Immature natural killer cell (primary cell): ENCODE results near the gene APOE. TPM values are rescaled to one million over a fixed set of nuclear protein-coding genes. Genes with fewer than 3 reads are reported as not detected.
A peak's percentile ranks its signal among the peaks of the same experiment; 100 is the strongest.
"Not testable (repeated sequence)": the region's sequence is repeated elsewhere in the genome, so short reads cannot be mapped to it uniquely, and the experiment has no call there.

ENCODE experiments used
- DNase-seq, 3 donors: peaks; one replicate each; pipeline ENCODE4 v3.0.0; 2022; ENCODE audit warnings: mixed read lengths in 1 of 3
- H3K27ac Mint-ChIP-seq, 6 donors: one replicate each; pipeline ENCODE4 v1.8.0; 2020; ENCODE audit warnings: mixed read lengths in 6 of 6, mild to moderate bottlenecking in 5 of 6, inconsistent platforms in 4 of 6, moderate library complexity in 3 of 6
- H3K27me3 Mint-ChIP-seq, 3 donors: one replicate each; pipeline ENCODE4 v1.8.0; 2020 to 2021; ENCODE audit warnings: low read depth in 3 of 3, mild to moderate bottlenecking in 3 of 3, mixed read lengths in 3 of 3, moderate library complexity in 3 of 3, inconsistent platforms in 1 of 3
- H3K36me3 Mint-ChIP-seq, 3 donors: one replicate each; pipeline ENCODE4 v1.8.0; 2020; ENCODE audit warnings: mixed read lengths in 3 of 3, inconsistent platforms in 2 of 3, mild to moderate bottlenecking in 2 of 3
- H3K4me1 Mint-ChIP-seq, 2 donors: one replicate each; pipeline ENCODE4 v1.8.0; 2020; ENCODE audit warnings: inconsistent platforms in 2 of 2, mild to moderate bottlenecking in 2 of 2, mixed read lengths in 2 of 2, moderate library complexity in 1 of 2
- H3K4me3 Mint-ChIP-seq, 5 donors: one replicate each; pipeline ENCODE4 v1.8.0; 2020; ENCODE audit warnings: mild to moderate bottlenecking in 5 of 5, mixed read lengths in 5 of 5, inconsistent platforms in 3 of 5, moderate library complexity in 3 of 5
- H3K9me3 Mint-ChIP-seq, 6 donors: one replicate each; pipeline ENCODE4 v1.8.0; 2020; ENCODE audit warnings: mild to moderate bottlenecking in 6 of 6, mixed read lengths in 6 of 6, inconsistent platforms in 4 of 6, moderate library complexity in 3 of 6
- polyA plus RNA-seq, 3 donors: library from polyadenylated mRNA; unstranded; fragments of 300-500 nt; fragmentation: Illumina TruSeq; gene quantifications; one replicate each; pipeline ENCODE4 v1.2.3, GENCODE V29; 2021

Gene APOE
- polyA plus RNA-seq, 3 donors from 2014 or later: not detected

DNA sequence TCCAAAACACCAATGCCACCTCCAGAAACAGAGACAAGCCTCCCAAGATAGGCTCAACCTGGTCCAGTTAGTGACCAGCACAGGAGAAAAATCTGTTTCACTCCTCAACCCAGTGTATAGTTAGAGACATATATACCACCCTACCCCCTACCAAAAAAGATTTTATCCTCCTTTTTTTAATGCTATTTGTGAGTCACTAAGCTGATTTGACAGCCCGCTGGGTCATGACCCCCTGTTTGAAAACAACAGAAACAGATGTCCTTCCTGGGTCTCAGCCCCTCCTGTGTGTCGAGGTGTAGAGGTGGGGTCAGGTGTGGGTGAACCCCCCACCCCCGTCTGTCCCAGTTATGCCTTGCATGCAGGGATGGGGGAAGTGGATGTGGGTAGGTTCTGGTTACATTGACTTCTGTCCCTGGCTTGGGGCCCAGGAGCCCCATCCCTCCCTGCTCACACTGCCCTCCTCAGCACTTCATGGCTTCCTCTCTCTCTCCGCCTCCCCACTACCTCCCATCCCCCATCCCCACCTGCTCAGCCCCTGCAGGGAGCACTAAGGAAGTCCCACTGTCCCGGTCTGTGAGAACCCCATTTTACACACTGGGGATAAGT lies 28.6 kb upstream of the APOE start:
- H3K9me3 Mint-ChIP-seq: no peaks in the 10 kb centered on the region
- H3K4me1 Mint-ChIP-seq: no peaks in the 10 kb centered on the region
- no peak for DNase-seq
- no peak overlapping the region for H3K27ac Mint-ChIP-seq
- peaks cover 0 to 2% (median 2%) of the 10 kb centered on the region in 3 donors for H3K27me3 Mint-ChIP-seq
- no peaks in the 10 kb centered on the region for H3K36me3 Mint-ChIP-seq
- no peak overlapping the region for H3K4me3 Mint-ChIP-seq

DNA sequence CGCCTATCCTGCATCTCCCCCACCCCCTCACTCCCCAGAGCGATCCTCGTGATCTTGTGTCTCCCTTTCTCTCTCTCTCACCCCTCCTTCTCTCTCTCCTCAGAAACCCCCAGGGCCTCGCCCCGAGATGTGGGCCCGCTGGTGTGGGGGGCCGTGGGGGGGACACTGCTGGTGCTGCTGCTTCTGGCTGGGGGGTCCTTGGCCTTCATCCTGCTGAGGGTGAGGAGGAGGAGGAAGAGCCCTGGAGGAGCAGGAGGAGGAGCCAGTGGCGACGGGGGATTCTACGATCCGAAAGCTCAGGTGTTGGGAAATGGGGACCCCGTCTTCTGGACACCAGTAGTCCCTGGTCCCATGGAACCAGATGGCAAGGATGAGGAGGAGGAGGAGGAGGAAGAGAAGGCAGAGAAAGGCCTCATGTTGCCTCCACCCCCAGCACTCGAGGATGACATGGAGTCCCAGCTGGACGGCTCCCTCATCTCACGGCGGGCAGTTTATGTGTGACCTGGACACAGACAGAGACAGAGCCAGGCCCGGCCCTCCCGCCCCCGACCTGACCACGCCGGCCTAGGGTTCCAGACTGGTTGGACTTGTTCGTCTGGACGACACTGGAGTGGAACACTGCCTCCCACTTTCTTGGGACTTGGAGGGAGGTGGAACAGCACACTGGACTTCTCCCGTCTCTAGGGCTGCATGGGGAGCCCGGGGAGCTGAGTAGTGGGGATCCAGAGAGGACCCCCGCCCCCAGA lies 27.3 kb upstream of the APOE start:
- Mint-ChIP-seq H3K4me1 (no peaks in the 10 kb centered on the region), H3K4me3 (no peak overlapping the region), H3K9me3 (no peaks in the 10 kb centered on the region), H3K27ac (no peak overlapping the region), H3K27me3 (peaks cover 0 to 2% (median 2%) of the 10 kb centered on the region in 3 donors), H3K36me3 (no peaks in the 10 kb centered on the region)
- DNase-seq: no peak

DNA sequence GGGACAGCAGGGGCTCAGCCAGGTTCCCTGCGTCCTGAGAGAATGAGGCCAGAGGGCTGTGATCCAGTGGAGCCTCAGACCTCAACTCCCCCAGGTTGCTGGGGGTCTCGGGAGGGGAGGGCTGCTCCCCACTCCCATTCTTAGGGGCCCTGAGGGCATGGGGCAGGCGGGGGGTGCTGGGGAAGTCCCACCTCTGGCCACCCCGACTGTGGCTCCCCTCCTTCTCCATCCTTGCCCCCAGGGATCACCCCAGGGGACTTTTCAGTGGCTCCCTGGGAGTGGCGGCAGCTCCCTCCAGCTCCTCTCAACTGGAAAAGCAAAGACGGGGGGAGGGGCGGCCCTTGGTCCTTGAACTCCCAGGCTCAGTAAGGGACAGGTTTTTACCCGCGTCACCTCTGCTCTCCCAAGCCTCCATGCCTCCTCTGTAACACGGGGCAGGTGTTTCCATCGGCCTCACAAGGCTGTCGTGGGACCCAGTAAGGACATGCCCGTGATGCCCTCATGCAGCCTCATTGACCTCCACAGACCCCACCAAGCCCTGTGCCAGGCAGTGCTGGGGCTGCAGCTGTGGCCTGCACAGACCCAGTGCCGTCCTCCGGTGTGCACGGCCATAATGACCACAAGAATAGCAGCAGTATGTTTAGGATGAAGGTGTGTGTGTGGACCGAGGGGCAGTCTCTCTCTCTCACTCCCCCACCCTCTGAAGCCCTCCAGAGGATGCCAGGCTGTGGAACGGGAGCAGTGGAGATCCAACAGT lies 26.1 kb upstream of the APOE start:
- H3K4me1 Mint-ChIP-seq: no peaks in the 10 kb centered on the region
- DNase-seq: no peak
- H3K36me3 Mint-ChIP-seq: no peaks in the 10 kb centered on the region
- H3K4me3 Mint-ChIP-seq: no peak overlapping the region
- H3K27ac Mint-ChIP-seq: no peak overlapping the region
- H3K9me3 Mint-ChIP-seq: no peaks in the 10 kb centered on the region
- H3K27me3 Mint-ChIP-seq: peaks cover 0 to 3% (median 2%) of the 10 kb centered on the region in 3 donors

DNA sequence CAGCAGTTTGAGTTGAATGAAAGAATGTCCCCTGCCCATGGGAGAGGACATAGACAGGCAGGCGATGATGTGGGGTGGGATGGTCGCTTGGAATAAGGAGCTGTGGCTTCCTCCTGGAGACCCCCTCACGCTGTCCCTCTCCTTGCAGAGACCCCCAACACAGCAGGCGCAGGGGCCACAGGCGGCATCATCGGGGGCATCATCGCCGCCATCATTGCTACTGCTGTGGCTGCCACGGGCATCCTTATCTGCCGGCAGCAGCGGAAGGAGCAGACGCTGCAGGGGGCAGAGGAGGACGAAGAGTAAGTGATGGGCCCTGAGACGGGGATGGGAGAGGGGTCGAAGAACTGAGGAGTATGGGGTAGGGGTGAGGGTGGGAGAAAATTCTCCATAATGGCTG lies 23.5 kb upstream of the APOE start:
- H3K36me3 Mint-ChIP-seq: no peaks in the 10 kb centered on the region
- no peaks in the 10 kb centered on the region for H3K9me3 Mint-ChIP-seq
- peaks cover 0 to 3% (median 0%) of the 10 kb centered on the region in 3 donors for H3K27me3 Mint-ChIP-seq
- H3K4me1 Mint-ChIP-seq: no peaks in the 10 kb centered on the region
- no peak overlapping the region for H3K4me3 Mint-ChIP-seq
- H3K27ac Mint-ChIP-seq: no peak overlapping the region
- no peak for DNase-seq

DNA sequence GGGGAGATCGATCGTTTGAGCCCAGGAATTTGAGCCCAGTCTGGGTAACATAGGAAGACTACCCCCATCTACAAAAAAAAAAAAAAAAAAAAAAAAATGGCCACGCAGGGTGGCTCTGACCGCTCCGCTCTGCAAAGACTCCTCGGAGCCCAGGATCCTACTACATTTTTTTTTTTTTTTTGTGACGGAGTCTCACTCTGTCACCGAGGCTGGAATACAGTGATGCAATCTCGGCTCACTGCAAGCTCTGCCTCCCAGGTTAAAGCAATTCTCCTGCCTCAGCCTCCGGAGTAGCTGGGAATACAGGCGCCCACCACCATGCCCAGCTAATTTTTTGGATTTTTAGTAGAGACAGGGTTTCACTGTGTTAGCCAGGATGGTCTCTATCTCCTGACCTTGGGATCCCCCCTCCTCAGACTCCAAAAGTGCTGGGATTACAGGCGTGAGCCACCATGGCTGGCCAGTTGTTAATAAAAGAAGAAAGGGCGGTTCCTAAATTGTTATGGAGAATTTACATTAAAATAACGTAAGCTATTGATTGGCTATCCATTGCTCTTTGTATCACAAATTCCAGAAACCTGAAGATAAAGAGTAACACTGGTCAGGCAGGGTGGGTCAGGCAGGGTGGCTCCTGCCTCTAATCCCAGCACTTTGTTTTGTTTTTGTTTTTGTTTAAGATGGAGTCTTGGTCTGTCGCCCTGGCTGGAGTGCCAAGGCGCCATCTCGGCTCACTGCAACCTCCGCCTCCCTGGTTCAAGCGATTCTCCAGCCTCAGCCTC lies 22.8 kb upstream of the APOE start:
- not testable (repeated sequence) for H3K9me3 Mint-ChIP-seq, DNase-seq, H3K36me3 Mint-ChIP-seq, H3K27ac Mint-ChIP-seq, H3K27me3 Mint-ChIP-seq, H3K4me1 Mint-ChIP-seq, H3K4me3 Mint-ChIP-seq

DNA sequence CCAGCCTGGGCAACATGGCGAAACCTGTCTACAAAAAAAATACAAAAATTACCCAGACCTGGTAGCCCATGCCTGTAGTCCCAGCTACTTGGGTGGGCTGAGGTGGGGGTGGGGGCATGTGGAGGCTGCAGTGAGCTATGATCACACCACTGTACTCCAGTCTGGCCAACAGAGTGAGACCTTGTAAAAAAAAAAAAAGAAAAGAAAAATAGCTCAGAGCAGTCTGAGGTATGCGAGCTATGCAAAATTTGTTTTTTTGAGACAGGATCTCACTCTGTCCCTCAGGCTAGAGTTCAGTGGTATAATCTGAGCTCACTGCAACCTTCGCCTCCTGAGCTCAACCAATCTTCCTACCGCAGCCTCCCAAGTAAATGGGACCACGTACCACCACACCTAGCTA lies 21.7 kb upstream of the APOE start:
- no peak overlapping the region for H3K27ac Mint-ChIP-seq
- H3K36me3 Mint-ChIP-seq: no peaks in the 10 kb centered on the region
- peaks cover 0 to 3% (median 0%) of the 10 kb centered on the region in 3 donors for H3K27me3 Mint-ChIP-seq
- H3K4me3 Mint-ChIP-seq: no peak overlapping the region
- H3K4me1 Mint-ChIP-seq: peaks cover 1 to 3% of the 10 kb centered on the region in 2 donors
- DNase-seq: no peak
- no peaks in the 10 kb centered on the region for H3K9me3 Mint-ChIP-seq

DNA sequence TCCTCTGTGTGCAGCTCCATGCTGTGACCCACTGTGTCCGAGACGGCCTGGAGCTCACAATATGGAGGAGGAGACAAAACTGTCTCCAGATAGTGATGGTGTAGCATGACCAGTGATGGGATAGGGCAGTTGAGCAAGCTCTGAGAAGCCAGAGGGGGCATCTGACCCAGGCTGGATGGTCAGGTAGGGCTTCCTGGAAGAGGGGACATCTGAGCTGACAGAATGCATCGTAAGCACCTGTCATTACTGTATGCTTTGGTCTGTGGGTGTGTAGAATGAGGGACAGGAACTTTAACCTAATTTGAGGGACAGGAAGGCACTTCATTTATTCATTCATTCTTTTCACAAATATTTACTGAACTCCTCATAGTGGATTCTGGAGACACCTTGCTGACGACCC lies 21.0 kb upstream of the APOE start:
- DNase-seq: no peak
- H3K36me3 Mint-ChIP-seq: no peaks in the 10 kb centered on the region
- H3K27ac Mint-ChIP-seq: no peak overlapping the region
- H3K4me1 Mint-ChIP-seq: peaks cover 6% of the 10 kb centered on the region in 2 donors
- H3K27me3 Mint-ChIP-seq: peaks cover 0 to 3% (median 0%) of the 10 kb centered on the region in 3 donors
- H3K4me3 Mint-ChIP-seq: no peak overlapping the region
- no peaks in the 10 kb centered on the region for H3K9me3 Mint-ChIP-seq

DNA sequence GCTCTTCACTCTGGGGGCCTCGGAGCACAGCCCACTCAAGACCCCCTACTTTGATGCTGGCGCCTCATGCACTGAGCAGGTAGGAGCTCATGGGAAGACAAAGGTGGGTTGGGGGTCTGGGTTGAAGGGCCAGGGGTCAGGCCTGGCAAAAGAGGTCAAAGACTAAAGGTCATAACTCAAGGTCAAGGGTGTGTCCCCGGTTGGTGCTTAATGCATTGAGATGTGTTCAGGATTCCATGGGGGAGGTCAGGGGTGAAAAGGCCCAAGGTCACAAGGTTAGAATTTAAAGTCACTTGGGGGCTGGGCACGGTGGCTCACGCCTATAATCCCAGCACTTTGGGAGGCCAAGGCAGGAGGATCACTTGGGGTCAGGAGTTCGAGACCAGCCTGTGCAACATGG lies 19.5 kb upstream of the APOE start:
- Mint-ChIP-seq H3K9me3 (no peaks in the 10 kb centered on the region), H3K27me3 (peaks cover 5 to 10% (median 8%) of the 10 kb centered on the region in 3 donors), H3K4me3 (no peak overlapping the region), H3K36me3 (no peaks in the 10 kb centered on the region), H3K27ac (no peak overlapping the region), H3K4me1 (peaks cover 12 to 13% of the 10 kb centered on the region in 2 donors)
- no peak for DNase-seq

DNA sequence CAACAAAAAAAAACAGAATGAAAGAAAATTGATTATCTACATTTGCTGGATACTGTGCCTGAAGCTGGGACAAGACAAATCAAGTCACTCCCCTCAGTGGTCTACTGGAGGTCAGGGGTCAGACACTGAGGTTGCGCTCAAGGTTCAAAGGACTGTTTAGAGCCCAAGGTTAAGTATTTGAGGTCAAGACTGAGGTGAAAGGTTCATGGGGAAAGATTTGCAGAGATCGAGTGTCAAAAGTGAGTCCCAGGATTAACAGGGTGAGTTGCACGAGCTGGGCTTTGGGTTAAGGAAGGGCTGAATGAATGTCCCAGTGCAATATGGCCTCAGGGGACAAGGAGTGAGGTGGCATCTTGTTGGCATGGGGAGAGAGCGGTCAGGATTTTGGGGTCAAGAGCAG lies 17.9 kb upstream of the APOE start:
- peak overlapping the region in 4 of 5 donors; percentile 2 to 18 (median 12) for H3K4me3 Mint-ChIP-seq
- H3K27ac Mint-ChIP-seq: peak overlapping the region in 1 of 6 donors; percentile 71
- DNase-seq: no peak
- no peaks in the 10 kb centered on the region for H3K9me3 Mint-ChIP-seq
- peaks cover 23 to 26% of the 10 kb centered on the region in 2 donors for H3K4me1 Mint-ChIP-seq
- H3K36me3 Mint-ChIP-seq: peaks cover 0 to 1% (median 0%) of the 10 kb centered on the region in 3 donors
- H3K27me3 Mint-ChIP-seq: peaks cover 5 to 10% (median 6%) of the 10 kb centered on the region in 3 donors

DNA sequence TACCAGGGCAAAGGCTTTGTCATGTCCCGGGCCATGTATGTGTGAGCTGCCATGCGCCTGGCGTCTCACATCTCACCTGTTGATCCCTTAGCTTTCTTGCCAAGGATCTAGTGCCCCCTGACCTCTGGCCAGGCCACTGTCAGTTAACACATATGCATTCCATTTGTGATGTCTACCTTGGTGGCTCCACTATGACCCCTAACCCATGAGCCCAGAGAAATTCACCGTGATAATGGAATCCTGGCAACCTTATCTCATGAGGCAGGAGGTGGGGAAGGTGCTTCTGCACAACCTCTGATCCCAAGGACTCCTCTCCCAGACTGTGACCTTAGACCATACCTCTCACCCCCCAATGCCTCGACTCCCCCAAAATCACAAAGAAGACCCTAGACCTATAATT lies 17.3 kb upstream of the APOE start:
- H3K9me3 Mint-ChIP-seq, H3K36me3 Mint-ChIP-seq, DNase-seq, H3K27ac Mint-ChIP-seq: not testable (repeated sequence)
- Mint-ChIP-seq H3K4me3 (peak overlapping the region in 2 of 5 donors; percentile 24 to 29), H3K27me3 (peaks cover 5 to 10% (median 6%) of the 10 kb centered on the region in 3 donors), H3K4me1 (peaks cover 29 to 33% of the 10 kb centered on the region in 2 donors)

DNA sequence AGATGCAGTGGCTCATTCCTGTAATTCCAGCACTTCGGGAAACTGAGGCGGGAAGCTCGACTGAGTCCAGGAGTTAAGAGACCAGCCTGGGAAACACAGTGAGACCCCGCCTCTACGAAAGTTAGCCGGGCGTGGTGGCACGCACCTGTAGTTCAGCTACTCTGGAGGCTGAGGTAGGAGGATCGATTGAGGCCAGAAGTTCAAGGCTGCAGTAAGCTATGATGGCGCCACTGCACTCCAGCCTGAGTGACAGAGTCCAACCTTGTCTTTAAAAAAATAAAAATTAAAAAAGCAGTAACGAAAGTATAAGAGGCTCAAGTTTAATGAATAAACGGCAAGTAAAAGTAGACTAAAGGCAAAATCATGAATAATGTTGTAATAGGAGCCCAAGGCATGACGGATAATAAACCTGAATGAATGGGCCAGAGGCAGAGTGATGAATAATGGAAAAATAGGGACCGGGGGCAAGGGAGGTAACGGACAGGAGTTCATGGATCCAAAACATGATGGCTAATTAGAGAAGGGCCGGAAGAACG lies 15.7 kb upstream of the APOE start:
- no peaks in the 10 kb centered on the region for H3K9me3 Mint-ChIP-seq
- peaks cover 29 to 33% of the 10 kb centered on the region in 2 donors for H3K4me1 Mint-ChIP-seq
- peak overlapping the region; percentile 85 to 97 (median 93) for H3K27ac Mint-ChIP-seq
- no peak for DNase-seq
- peaks cover 0 to 11% (median 2%) of the 10 kb centered on the region in 3 donors for H3K36me3 Mint-ChIP-seq
- H3K27me3 Mint-ChIP-seq: peaks cover 5 to 12% (median 7%) of the 10 kb centered on the region in 3 donors
- H3K4me3 Mint-ChIP-seq: peak overlapping the region; percentile 84 to 91 (median 89)

DNA sequence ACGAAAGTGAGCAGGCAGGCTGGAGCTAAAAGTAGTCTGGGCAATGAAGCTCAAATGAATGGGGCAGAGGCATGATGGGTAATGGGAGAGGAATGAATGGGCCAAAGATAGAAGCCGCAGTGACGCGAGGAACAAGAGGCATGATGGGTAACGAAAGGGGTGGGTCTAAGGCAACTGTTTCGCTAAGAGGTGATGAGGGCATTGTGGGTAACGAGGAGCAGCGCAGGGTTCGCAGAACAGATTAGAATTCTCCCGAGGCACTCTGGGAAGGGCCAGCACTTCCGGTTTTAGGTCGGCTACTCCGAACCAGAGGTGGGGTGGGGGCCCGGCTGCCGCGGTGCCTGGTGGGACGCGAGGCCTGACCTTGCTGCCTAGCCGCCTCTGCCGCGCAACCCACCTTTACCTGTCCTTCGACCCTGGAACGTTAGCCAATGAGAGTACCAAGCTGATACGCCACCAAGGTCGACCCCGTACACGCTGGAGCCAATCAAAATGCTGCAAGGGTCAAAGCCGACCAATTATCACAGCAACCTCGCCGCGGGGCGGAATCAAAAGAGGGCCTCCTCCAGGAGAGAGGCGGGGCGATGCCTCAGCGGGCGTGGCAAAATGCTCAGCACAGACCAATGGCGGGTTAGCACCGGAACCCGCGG lies 15.1 kb upstream of the APOE start:
- Mint-ChIP-seq H3K9me3 (no peaks in the 10 kb centered on the region), H3K27ac (peak overlapping the region; percentile 85 to 97 (median 93)), H3K27me3 (peaks cover 5 to 13% (median 7%) of the 10 kb centered on the region in 3 donors), H3K36me3 (peaks cover 0 to 13% (median 4%) of the 10 kb centered on the region in 3 donors), H3K4me3 (peak overlapping the region; percentile 84 to 91 (median 89)), H3K4me1 (peaks cover 29 to 33% of the 10 kb centered on the region in 2 donors)
- DNase-seq: peak; percentile 100
